ENCODE results near the gene IL9. TPM values are rescaled to one million over a fixed set of nuclear protein-coding genes. Genes with fewer than 3 reads are reported as not detected.

Gene IL9
- total RNA-seq, 1 experiment from 2014 or later, result not detected

DNA sequence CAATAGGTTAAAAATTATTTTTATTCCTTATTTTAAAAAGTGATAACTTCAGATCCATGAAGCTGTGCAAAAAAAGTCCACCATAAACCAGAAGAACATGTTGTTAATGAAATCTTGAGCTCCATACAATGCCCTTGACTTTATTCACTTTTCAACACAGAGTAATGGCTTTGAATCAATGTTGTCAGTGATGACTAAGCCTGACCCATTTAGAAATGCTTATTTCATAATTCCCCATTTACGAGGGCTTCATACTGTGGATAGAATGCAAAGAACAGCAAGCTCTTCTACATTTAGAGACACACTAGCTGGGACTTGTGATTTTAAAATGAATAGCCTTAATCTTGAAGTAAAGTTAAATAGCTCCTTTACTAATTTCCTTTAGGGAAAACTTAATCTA, 25.7 kb upstream of the IL9 start:
- DNase-seq (ENCODE audit: low read depth, low spot score), result no peak

DNA sequence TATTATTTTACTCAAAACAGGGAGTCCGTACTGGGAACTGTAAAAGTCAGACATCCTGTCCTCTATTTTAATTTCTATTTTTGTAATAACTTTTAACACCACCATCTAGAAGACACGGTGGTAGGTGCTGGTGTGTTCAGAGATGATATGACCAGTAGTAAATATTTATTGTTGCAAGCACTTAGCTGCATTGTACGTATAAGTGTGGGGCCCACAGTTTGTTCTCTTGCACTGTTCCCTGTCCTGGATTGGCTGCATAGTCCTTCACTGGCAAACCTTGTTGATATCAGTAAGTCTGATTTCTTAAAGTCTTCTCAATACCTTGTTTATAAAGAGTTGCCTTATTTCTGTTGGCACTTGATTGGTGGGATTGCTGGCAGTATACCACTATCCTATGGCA, 24.6 kb upstream of the IL9 start:
- CTCF ChIA-PET, result no interaction called here

More for the DNA sequence above, 25.7 kb upstream of the IL9 start:
- no peaks in the 10 kb centered on the region for H3K4me1 ChIP-seq (ENCODE audit: control insufficient read depth, insufficient read depth, low read length)
- no peaks in the 10 kb centered on the region for H3K36me3 ChIP-seq (ENCODE audit: control insufficient read depth, insufficient read depth, low read length)
- BruUV-seq (replicated peaks), result no TSS peak
- in situ Hi-C loops (cut with HindIII; ENCODE audit: low pct_unique_long_range_greater_than_20kb, low sequenced_read_pairs) (no loop called here), intact Hi-C loops (cut with micrococcal nuclease; ENCODE audit: unreplicated experiment) (no loop called here)
- no peaks in the 10 kb centered on the region for H3K9me3 ChIP-seq (ENCODE audit: control insufficient read depth, insufficient read depth, low read depth, low read length)
- H3K27ac ChIP-seq (ENCODE audit: low read length), result no peak overlapping the region
- ChIA-PET CTCF (no interaction called here), POLR2A (no interaction called here)
- H3K4me3 ChIP-seq (ENCODE audit: low read depth in 2 of 2, low read length in 2 of 2), result no peak overlapping the region
- TF ChIP-seq SIN3A (IDR thresholded peaks at IDR 0.05; ENCODE audit: borderline replicate concordance, insufficient read depth, low read depth, low read length) (no peak), POLR2AphosphoS5 (IDR thresholded peaks at IDR 0.05; ENCODE audit: low read depth, low read length) (no peak), TCF7L2 (IDR thresholded peaks at IDR 0.05; ENCODE audit: low read depth, low read length) (no peak)
- TF ChIP-seq, protein P1, sequence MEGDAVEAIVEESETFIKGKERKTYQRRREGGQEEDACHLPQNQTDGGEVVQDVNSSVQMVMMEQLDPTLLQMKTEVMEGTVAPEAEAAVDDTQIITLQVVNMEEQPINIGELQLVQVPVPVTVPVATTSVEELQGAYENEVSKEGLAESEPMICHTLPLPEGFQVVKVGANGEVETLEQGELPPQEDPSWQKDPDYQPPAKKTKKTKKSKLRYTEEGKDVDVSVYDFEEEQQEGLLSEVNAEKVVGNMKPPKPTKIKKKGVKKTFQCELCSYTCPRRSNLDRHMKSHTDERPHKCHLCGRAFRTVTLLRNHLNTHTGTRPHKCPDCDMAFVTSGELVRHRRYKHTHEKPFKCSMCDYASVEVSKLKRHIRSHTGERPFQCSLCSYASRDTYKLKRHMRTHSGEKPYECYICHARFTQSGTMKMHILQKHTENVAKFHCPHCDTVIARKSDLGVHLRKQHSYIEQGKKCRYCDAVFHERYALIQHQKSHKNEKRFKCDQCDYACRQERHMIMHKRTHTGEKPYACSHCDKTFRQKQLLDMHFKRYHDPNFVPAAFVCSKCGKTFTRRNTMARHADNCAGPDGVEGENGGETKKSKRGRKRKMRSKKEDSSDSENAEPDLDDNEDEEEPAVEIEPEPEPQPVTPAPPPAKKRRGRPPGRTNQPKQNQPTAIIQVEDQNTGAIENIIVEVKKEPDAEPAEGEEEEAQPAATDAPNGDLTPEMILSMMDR (IDR thresholded peaks at IDR 0.05), result no peak
- TF ChIP-seq, protein P2, sequence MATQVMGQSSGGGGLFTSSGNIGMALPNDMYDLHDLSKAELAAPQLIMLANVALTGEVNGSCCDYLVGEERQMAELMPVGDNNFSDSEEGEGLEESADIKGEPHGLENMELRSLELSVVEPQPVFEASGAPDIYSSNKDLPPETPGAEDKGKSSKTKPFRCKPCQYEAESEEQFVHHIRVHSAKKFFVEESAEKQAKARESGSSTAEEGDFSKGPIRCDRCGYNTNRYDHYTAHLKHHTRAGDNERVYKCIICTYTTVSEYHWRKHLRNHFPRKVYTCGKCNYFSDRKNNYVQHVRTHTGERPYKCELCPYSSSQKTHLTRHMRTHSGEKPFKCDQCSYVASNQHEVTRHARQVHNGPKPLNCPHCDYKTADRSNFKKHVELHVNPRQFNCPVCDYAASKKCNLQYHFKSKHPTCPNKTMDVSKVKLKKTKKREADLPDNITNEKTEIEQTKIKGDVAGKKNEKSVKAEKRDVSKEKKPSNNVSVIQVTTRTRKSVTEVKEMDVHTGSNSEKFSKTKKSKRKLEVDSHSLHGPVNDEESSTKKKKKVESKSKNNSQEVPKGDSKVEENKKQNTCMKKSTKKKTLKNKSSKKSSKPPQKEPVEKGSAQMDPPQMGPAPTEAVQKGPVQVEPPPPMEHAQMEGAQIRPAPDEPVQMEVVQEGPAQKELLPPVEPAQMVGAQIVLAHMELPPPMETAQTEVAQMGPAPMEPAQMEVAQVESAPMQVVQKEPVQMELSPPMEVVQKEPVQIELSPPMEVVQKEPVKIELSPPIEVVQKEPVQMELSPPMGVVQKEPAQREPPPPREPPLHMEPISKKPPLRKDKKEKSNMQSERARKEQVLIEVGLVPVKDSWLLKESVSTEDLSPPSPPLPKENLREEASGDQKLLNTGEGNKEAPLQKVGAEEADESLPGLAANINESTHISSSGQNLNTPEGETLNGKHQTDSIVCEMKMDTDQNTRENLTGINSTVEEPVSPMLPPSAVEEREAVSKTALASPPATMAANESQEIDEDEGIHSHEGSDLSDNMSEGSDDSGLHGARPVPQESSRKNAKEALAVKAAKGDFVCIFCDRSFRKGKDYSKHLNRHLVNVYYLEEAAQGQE (IDR thresholded peaks at IDR 0.05; ENCODE audit: insufficient read depth in 1 of 2, low read depth in 2 of 2, low read length in 1 of 2), result no peak
- peaks cover 12% of the 10 kb centered on the region; the same call in 1 of the 2 replicates for H3K27me3 ChIP-seq (ENCODE audit: control insufficient read depth, insufficient read depth, low read length)
- ATAC-seq, result no peak

DNA sequence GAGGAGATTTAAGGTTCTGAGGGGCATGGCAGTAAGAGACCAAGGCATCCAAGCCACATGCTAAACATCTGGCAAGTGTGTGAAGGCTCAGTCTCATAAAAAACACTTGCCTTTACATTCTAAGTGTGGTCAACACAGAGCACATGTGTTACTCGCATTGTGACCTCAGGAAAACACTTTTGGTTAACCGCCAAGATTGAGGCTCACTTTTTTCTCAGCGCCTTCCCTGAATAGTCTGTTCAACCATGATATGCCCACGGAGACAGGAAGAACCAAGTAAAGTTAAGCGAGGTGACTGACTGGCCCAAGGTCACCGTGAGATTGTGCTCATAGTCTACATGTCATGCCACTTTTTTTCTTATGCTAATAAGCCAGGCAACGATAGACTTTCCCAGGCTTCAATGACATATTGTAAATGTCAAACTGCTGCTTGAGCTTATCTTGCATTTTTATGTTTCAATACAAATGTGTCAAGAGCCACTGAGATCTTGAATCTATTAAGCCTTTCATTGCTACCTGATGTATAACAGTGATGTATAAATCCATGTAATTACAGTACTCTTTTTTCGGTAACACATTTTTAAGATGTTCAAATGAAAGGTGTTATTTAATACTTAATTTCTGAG, 21.1 kb upstream of the IL9 start:
- Histone ChIP-seq H3K36me3 (ENCODE audit: control insufficient read depth, insufficient read depth, low read length) (no peaks in the 10 kb centered on the region), H3K4me1 (ENCODE audit: control insufficient read depth, insufficient read depth, low read length) (no peaks in the 10 kb centered on the region), H3K9me3 (ENCODE audit: control insufficient read depth, insufficient read depth, low read depth, low read length) (no peaks in the 10 kb centered on the region), H3K4me3 (ENCODE audit: low read depth in 2 of 2, low read length in 2 of 2) (no peak overlapping the region), H3K27ac (ENCODE audit: low read length) (no peak overlapping the region), H3K27me3 (ENCODE audit: control insufficient read depth, insufficient read depth, low read length) (peaks cover 19% of the 10 kb centered on the region)
- intact Hi-C loops (cut with micrococcal nuclease; ENCODE audit: unreplicated experiment) (no loop called here), in situ Hi-C loops (cut with HindIII; ENCODE audit: low pct_unique_long_range_greater_than_20kb, low sequenced_read_pairs) (no loop called here)
- TF ChIP-seq, protein P2 (IDR thresholded peaks at IDR 0.05; ENCODE audit: insufficient read depth in 1 of 2, low read depth in 2 of 2, low read length in 1 of 2), result no peak
- no peak for TF ChIP-seq POLR2AphosphoS5 (IDR thresholded peaks at IDR 0.05; ENCODE audit: low read depth, low read length)
- TF ChIP-seq, protein P1 (IDR thresholded peaks at IDR 0.05), result no peak
- DNase-seq (ENCODE audit: low read depth, low spot score) (no peak), ATAC-seq (no peak)
- BruUV-seq (replicated peaks), result no TSS peak
- ChIA-PET CTCF (no interaction called here), POLR2A (no interaction called here)

More for the DNA sequence above, 24.6 kb upstream of the IL9 start:
- intact Hi-C loops (cut with micrococcal nuclease; ENCODE audit: unreplicated experiment) (no loop called here), in situ Hi-C loops (cut with HindIII; ENCODE audit: low pct_unique_long_range_greater_than_20kb, low sequenced_read_pairs) (no loop called here)
- TF ChIP-seq TCF7L2 (IDR thresholded peaks at IDR 0.05; ENCODE audit: low read depth, low read length), result no peak
- Histone ChIP-seq H3K36me3 (ENCODE audit: control insufficient read depth, insufficient read depth, low read length) (no peaks in the 10 kb centered on the region), H3K27ac (ENCODE audit: low read length) (no peak overlapping the region), H3K4me1 (ENCODE audit: control insufficient read depth, insufficient read depth, low read length) (no peaks in the 10 kb centered on the region), H3K9me3 (ENCODE audit: control insufficient read depth, insufficient read depth, low read depth, low read length) (no peaks in the 10 kb centered on the region), H3K27me3 (ENCODE audit: control insufficient read depth, insufficient read depth, low read length) (peaks cover 8% of the 10 kb centered on the region; the same call in 1 of the 2 replicates), H3K4me3 (ENCODE audit: low read depth in 2 of 2, low read length in 2 of 2) (no peak overlapping the region)
- POLR2A ChIA-PET, result no interaction called here
- no TSS peak for BruUV-seq (replicated peaks)
- no peak for ATAC-seq
- no peak for DNase-seq (ENCODE audit: low read depth, low spot score)

All from Panc1 (cell line).